Colonic mucosa (tissue), 4 donors: ENCODE data around the gene ULBP2. TPM values are rescaled to one million over a fixed set of nuclear protein-coding genes. Genes with fewer than 3 reads are reported as not detected.

Experiments used
- DNase-seq: peaks from one replicate; pipeline ENCODE4 v3.0.0-alpha.2; 2020
- H3K27ac ChIP-seq: fragments of 200-600 bp; one replicate; pipeline ENCODE4 v1.8.0; 2021
- H3K27me3 ChIP-seq: fragments of 200-600 bp; one replicate; pipeline ENCODE4 v1.8.0; 2021
- H3K36me3 ChIP-seq: fragments of 200-600 bp; one replicate; pipeline ENCODE4 v1.8.0; 2021
- H3K4me1 ChIP-seq: fragments of 200-600 bp; one replicate; pipeline ENCODE4 v1.8.0; 2021; ENCODE audit warnings: mild to moderate bottlenecking
- H3K4me3 ChIP-seq: fragments of 200-600 bp; one replicate; pipeline ENCODE4 v1.8.0; 2021
- H3K9ac ChIP-seq, 2 donors: one replicate each; pipeline ENCODE4 v1.7.0; 2013; ENCODE audit warnings: control low read depth in 2 of 2, low read depth in 2 of 2, low read length in 2 of 2
- H3K9me3 ChIP-seq: fragments of 200-600 bp; one replicate; pipeline ENCODE4 v1.8.0; 2021
- CTCF ChIP-seq: fragments of 200-600 bp; IDR thresholded peaks from one replicate; pipeline ENCODE4 v1.8.0; 2022; ENCODE audit warnings: antibody characterized with exemption, mild to moderate bottlenecking
- intact Hi-C: fragments of 100-400 bp; cut with DNase I; formaldehyde crosslinking; loops from one replicate; pipeline ENCODE4 v1.14.1; 2022
- total RNA-seq, 2 donors: library from RNA; stranded (reverse); fragmentation: NEBNext Ultra II Directional in 1 of 2; extraction: Animal tissue kit (Norgen Biotek cat#: 25700) in 1 of 2; gene quantifications; one replicate each; pipeline ENCODE4 v1.2.1, GENCODE V29; 2021
- donor health status: healthy.
- donor health status: DM: no; HTN: no; CAD: no.
- donor health status: DM: no; HTN: no; CAD: no.

ULBP2 gene
- total RNA-seq: under 1 TPM; 0.19 to 0.47 TPM

- intact Hi-C loops: no loop called here
- peak within 1 kb of the TSS in 1 of 2 donors; percentile 43 for H3K9ac ChIP-seq
- H3K27me3 ChIP-seq: peaks cover 44% of the 10 kb centered on the region
- H3K9me3 ChIP-seq: no peaks in the 10 kb centered on the region
- peak within 1 kb of the TSS; percentile 51 for H3K4me3 ChIP-seq
- peak; percentile 90 for DNase-seq
- H3K4me1 ChIP-seq: peaks cover 9% of the 10 kb centered on the region
- H3K27ac ChIP-seq: no peak within 1 kb of the TSS
- TF ChIP-seq CTCF: no peak
- no peaks in the 10 kb centered on the region for H3K36me3 ChIP-seq
Measured at GRCh38 chr6:149941583-149942460, at the start of gene ULBP2. ULBP2 (plus strand) TSS chr6:149942014; CDS start chr6:149942073, 59 bp downstream.

- Histone ChIP-seq H3K27me3 (no peaks in the 10 kb centered on the region), H3K4me3 (no peak overlapping the region)
- intact Hi-C loops: no loop called here
Measured at GRCh38 chr6:149895048-149895590, 46.7 kb upstream of the ULBP2 start.

GRCh38 chr6:149895833-149896271 lies 46.0 kb upstream of the ULBP2 start:
- Histone ChIP-seq H3K9me3 (no peaks in the 10 kb centered on the region), H3K36me3 (no peaks in the 10 kb centered on the region), H3K4me3 (no peak overlapping the region), H3K27me3 (no peaks in the 10 kb centered on the region), H3K4me1 (peaks cover 13% of the 10 kb centered on the region), H3K9ac (peak overlapping the region in 1 of 2 donors; percentile 32), H3K27ac (peak overlapping the region; percentile 63)
- no peak for TF ChIP-seq CTCF
- intact Hi-C loops: no loop called here
- DNase-seq: peak; percentile 40

More at GRCh38 chr6:149895048-149895590, 46.7 kb upstream of the ULBP2 start:
- no peak overlapping the region for H3K9ac ChIP-seq
- no peak for TF ChIP-seq CTCF
- H3K9me3 ChIP-seq: no peaks in the 10 kb centered on the region
- H3K4me1 ChIP-seq: peaks cover 13% of the 10 kb centered on the region
- peak; percentile 81 for DNase-seq
- peak overlapping the region; percentile 63 for H3K27ac ChIP-seq
- no peaks in the 10 kb centered on the region for H3K36me3 ChIP-seq

- Histone ChIP-seq H3K27ac (peak overlapping the region; percentile 65), H3K4me1 (peaks cover 13% of the 10 kb centered on the region), H3K9ac (peak overlapping the region in 1 of 2 donors; percentile 32), H3K36me3 (no peaks in the 10 kb centered on the region), H3K27me3 (no peaks in the 10 kb centered on the region), H3K9me3 (no peaks in the 10 kb centered on the region), H3K4me3 (no peak overlapping the region)
- TF ChIP-seq CTCF: no peak
- intact Hi-C loops: no loop called here
- no peak for DNase-seq
Measured at GRCh38 chr6:149896491-149896890, 45.3 kb upstream of the ULBP2 start.

- H3K4me1 ChIP-seq: peaks cover 13% of the 10 kb centered on the region
- no peaks in the 10 kb centered on the region for H3K36me3 ChIP-seq
- peak; percentile 75 for DNase-seq
- no peak for TF ChIP-seq CTCF
- H3K27me3 ChIP-seq: no peaks in the 10 kb centered on the region
- peak overlapping the region; percentile 65 for H3K27ac ChIP-seq
- no peaks in the 10 kb centered on the region for H3K9me3 ChIP-seq
- intact Hi-C loops: no loop called here
- H3K9ac ChIP-seq: peak overlapping the region in 1 of 2 donors; percentile 69
- peak overlapping the region; percentile 10 for H3K4me3 ChIP-seq
Measured at GRCh38 chr6:149897015-149897697, 44.7 kb upstream of the ULBP2 start.
